ENCODE data around the gene ABCC5.
A peak's percentile ranks its signal among the peaks of the same experiment; 100 is the strongest.

Gene ABCC5

GRCh38 chr3:184016169-184016570 is 1.5 kb downstream of the ABCC5 start (continued):
- TF ChIP-seq, protein P1, sequence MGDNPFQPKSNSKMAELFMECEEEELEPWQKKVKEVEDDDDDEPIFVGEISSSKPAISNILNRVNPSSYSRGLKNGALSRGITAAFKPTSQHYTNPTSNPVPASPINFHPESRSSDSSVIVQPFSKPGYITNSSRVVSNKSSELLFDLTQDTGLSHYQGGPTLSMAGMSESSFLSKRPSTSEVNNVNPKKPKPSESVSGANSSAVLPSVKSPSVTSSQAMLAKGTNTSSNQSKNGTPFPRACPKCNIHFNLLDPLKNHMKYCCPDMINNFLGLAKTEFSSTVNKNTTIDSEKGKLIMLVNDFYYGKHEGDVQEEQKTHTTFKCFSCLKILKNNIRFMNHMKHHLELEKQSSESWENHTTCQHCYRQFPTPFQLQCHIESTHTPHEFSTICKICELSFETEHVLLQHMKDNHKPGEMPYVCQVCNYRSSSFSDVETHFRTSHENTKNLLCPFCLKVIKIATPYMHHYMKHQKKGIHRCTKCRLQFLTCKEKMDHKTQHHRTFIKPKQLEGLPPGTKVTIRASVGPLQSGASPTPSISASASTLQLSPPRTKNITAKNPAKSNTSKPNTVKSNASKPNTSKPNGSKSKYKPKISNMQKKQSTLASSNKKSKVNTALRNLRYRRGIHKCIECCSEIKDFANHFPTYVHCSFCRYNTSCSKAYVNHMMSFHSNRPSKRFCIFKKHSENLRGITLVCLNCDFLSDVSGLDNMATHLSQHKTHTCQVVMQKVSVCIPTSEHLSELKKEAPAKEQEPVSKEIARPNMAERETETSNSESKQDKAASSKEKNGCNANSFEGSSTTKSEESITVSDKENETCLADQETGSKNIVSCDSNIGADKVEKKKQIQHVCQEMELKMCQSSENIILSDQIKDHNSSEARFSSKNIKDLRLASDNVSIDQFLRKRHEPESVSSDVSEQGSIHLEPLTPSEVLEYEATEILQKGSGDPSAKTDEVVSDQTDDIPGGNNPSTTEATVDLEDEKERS (tag by site-specific recombination; IDR thresholded peaks at IDR 0.05), result no peak
- no peak for TF ChIP-seq ZNF585B (tag by site-specific recombination; IDR thresholded peaks at IDR 0.05)
- no peak for TF ChIP-seq ZXDB (tag by site-specific recombination; IDR thresholded peaks at IDR 0.05)

DNA sequence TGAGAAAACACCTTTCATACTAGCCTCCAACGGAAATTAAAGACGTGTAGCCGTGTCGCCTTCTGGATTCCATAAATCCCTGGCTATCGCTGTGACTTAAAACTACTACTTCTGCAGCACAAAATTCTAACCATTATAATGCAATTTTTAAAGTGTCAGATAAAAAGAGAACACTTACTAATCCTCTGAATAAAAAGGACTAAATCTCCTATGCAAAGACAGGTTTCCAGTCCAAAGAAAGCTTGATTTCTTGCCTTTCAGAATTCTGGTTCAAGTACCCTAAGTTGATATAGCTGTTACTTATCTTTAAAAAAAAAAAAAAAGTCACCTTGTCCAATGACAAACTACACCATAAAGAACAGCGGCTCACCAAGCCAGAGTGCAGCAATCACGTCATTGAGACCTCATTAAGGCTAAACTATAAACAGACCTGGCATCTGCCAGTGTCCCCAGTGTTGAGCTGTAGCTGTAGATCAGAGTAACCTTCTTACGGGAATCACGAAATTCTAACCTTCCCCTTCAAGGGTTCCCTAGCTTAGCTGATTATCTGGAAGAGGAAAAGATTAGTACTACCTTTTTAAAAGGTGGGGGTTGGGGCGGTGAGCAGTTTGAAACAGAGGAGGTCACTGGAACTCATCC is 2.2 kb downstream of the ABCC5 start:
- ChIA-PET POLR2A (interaction anchor here (1.5 kb wide), 1 partner anchor 140 kb away, joined by 3 read pairs; no protein-coding TSS in a partner anchor), CTCF (interaction anchor here (0.7 to 1.9 kb wide), 6 partner anchors 9 to 120 kb away, joined by 3 to 16 read pairs (median 5); no protein-coding TSS in a partner anchor)
- Histone ChIP-seq H3K36me3 (ENCODE audit: control insufficient read depth in 2 of 2, insufficient read depth in 1 of 2, low read length in 2 of 2) (peaks cover 0 to 33% of the 10 kb centered on the region in 2 experiments; a peak in 2 of 3 replicates), H3K27ac (ENCODE audit: extremely low read depth, low read depth, low read length) (no peak overlapping the region), H3K4me3 (ENCODE audit: low read depth, low read length) (no peak overlapping the region; the same call in 1 of the 2 replicates), H3K4me1 (ENCODE audit: control insufficient read depth, insufficient read depth, low read length) (no peaks in the 10 kb centered on the region), H3K9me3 (ENCODE audit: control insufficient read depth, insufficient read depth, low read depth, low read length) (no peaks in the 10 kb centered on the region)
- TF ChIP-seq ZNF391 (tag by site-specific recombination; IDR thresholded peaks at IDR 0.05; ENCODE audit: borderline replicate concordance, low read depth), result no peak
- TF ChIP-seq ZBTB21 (tag by site-specific recombination; IDR thresholded peaks at IDR 0.05), result peak; percentile 65
- TF ChIP-seq ZNF433 (tag by site-specific recombination; IDR thresholded peaks at IDR 0.05; ENCODE audit: low read depth), result no peak
- peak; percentile 29; the same call in 1 of the 2 replicates for TF ChIP-seq ZBTB17 (tag by site-specific recombination; IDR thresholded peaks at IDR 0.05)
- TF ChIP-seq ZNF521 (tag by site-specific recombination; IDR thresholded peaks at IDR 0.05), result no peak
- no peak for TF ChIP-seq HOXD13 (CRISPR knock-in tag; IDR thresholded peaks at IDR 0.05; ENCODE audit: borderline replicate concordance)
- TF ChIP-seq ZNF292 (tag by site-specific recombination; IDR thresholded peaks at IDR 0.05; ENCODE audit: borderline replicate concordance, low read depth), result no peak
- no peak for TF ChIP-seq ZNF561 (tag by site-specific recombination; IDR thresholded peaks at IDR 0.05; ENCODE audit: borderline replicate concordance)
- no peak for TF ChIP-seq ZNF404 (tag by site-specific recombination; IDR thresholded peaks at IDR 0.05)
- TF ChIP-seq GLI2 (tag by site-specific recombination; IDR thresholded peaks at IDR 0.05; ENCODE audit: borderline replicate concordance, low read depth), result no peak
- TF ChIP-seq ZNF580 (tag by site-specific recombination; IDR thresholded peaks at IDR 0.05), result no peak
- no peak for TF ChIP-seq GLI4 (tag by site-specific recombination; IDR thresholded peaks at IDR 0.05)
- no peak for TF ChIP-seq ZNF626 (tag by site-specific recombination; IDR thresholded peaks at IDR 0.05)
- no peak for TF ChIP-seq ZNF23 (tag by site-specific recombination; IDR thresholded peaks at IDR 0.05; ENCODE audit: borderline replicate concordance)
- peak; percentile 76 for TF ChIP-seq ZNF362 (tag by site-specific recombination; IDR thresholded peaks at IDR 0.05)
- TF ChIP-seq ZNF660 (tag by site-specific recombination; IDR thresholded peaks at IDR 0.05), result peak; percentile 55; the same call in 1 of the 2 replicates
- peak; percentile 59 for TF ChIP-seq FEZF1 (tag by site-specific recombination; IDR thresholded peaks at IDR 0.05)
- no peak for TF ChIP-seq ZNF133 (tag by site-specific recombination; IDR thresholded peaks at IDR 0.05)
- no peak for TF ChIP-seq TCF7L2 (IDR thresholded peaks at IDR 0.05; ENCODE audit: borderline replicate concordance, low read depth, low read length)
- TF ChIP-seq ZNF426 (tag by site-specific recombination; IDR thresholded peaks at IDR 0.05), result no peak
- no peak for TF ChIP-seq ZNF645 (tag by site-specific recombination; IDR thresholded peaks at IDR 0.05)
- TF ChIP-seq, protein P2, sequence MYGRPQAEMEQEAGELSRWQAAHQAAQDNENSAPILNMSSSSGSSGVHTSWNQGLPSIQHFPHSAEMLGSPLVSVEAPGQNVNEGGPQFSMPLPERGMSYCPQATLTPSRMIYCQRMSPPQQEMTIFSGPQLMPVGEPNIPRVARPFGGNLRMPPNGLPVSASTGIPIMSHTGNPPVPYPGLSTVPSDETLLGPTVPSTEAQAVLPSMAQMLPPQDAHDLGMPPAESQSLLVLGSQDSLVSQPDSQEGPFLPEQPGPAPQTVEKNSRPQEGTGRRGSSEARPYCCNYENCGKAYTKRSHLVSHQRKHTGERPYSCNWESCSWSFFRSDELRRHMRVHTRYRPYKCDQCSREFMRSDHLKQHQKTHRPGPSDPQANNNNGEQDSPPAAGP (tag by site-specific recombination; IDR thresholded peaks at IDR 0.05), result no peak
- TF ChIP-seq ZNF132 (tag by site-specific recombination; IDR thresholded peaks at IDR 0.05; ENCODE audit: borderline replicate concordance), result no peak
- no peak for TF ChIP-seq KLF8 (tag by site-specific recombination; IDR thresholded peaks at IDR 0.05)
- TF ChIP-seq ZNF610 (tag by site-specific recombination; IDR thresholded peaks at IDR 0.05; ENCODE audit: borderline replicate concordance), result no peak
- TF ChIP-seq ZNF324 (tag by site-specific recombination; IDR thresholded peaks at IDR 0.05), result no peak
